Ureter (tissue), 1 donor: ENCODE data around the gene ITGB8. TPM values are rescaled to one million over a fixed set of nuclear protein-coding genes. Genes with fewer than 3 reads are reported as not detected.
"Not testable (repeated sequence)": the region's sequence is repeated elsewhere in the genome, so short reads cannot be mapped to it uniquely, and the experiment has no call there.

ENCODE experiments used
- DNase-seq: peaks from one replicate; pipeline ENCODE4 v3.0.0-alpha.2; 2020; ENCODE audit warnings: low spot score
- total RNA-seq: library from RNA; stranded (reverse); gene quantifications from one replicate; pipeline ENCODE4 v1.2.4, GENCODE V29; 2023
- donor health status: DM: yes; HTN: yes; CAD: no.

ITGB8 gene
- 48.5 TPM for total RNA-seq

- peak; percentile 83 for DNase-seq
These were observed at the start of gene ITGB8 for GRCh38 chr7:20330239-20330927. Gene ITGB8, plus strand, starts transcription at chr7:20330900. Its CDS starts 907 bp downstream, at chr7:20331807.

- no peak for DNase-seq
These were observed 47.7 kb upstream of the ITGB8 start for GRCh38 chr7:20282959-20283358.

- DNase-seq: no peak
These were observed 47.3 kb upstream of the ITGB8 start for GRCh38 chr7:20283385-20283784.

DNA sequence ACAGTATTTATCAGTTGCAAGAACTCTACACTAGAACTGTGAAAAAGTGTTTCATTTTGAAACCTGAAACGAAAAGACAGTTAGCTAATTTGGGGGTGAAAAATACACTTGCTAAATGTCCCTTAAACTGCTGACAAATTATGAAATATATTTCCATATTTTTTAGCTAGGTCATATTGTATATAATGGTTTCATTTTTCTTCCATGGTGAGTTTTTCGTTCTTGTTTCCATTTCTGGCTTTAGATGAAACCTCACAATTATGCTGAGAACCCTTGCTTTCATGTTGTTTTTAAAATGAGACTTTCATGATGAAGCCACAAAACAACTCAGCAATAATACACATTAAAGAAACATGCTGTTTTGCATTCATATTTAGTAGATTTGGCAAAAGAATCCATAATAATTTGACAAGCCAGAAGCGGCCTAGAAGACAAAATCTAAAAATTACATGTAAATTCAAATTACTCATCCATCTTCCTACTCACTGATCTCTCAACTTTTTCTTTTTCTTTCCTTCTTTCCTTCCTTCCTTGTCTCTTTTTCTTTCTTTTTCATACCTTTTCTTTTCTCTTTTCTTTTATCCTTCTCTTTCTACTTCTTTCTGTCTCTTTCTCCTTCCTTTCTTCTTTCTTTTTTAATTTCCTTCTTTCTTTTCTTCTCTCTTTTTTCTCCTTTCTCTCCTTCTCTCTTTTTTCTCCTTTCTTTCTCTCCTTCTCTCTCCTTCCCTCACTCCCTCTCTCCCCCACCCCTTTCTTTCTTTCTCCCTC is 46.5 kb upstream of the ITGB8 start:
- no peak for DNase-seq

GRCh38 chr7:20284771-20285143 is 45.9 kb upstream of the ITGB8 start:
- no peak for DNase-seq

- DNase-seq: no peak
These were observed 43.4 kb upstream of the ITGB8 start for GRCh38 chr7:20287317-20287716.

DNA sequence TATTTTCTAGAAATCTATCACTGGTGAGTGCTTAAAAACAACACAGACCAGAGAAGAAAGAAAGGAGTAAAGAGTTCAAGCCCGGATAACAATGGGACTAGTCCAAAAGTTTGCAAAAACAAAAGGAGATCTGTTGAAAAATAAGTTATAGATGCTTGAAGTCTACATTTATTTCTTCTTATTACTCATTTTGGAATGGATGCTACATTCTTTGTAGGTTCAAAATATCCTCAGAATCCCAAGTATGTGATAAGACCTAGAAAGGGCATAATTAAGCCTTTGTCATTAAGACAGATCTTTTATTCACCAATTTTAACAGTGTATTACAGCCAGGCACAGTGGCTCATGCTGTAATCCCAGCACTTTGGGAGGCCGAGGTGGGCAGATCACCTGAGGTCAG is 42.7 kb upstream of the ITGB8 start:
- no peak for DNase-seq

DNA sequence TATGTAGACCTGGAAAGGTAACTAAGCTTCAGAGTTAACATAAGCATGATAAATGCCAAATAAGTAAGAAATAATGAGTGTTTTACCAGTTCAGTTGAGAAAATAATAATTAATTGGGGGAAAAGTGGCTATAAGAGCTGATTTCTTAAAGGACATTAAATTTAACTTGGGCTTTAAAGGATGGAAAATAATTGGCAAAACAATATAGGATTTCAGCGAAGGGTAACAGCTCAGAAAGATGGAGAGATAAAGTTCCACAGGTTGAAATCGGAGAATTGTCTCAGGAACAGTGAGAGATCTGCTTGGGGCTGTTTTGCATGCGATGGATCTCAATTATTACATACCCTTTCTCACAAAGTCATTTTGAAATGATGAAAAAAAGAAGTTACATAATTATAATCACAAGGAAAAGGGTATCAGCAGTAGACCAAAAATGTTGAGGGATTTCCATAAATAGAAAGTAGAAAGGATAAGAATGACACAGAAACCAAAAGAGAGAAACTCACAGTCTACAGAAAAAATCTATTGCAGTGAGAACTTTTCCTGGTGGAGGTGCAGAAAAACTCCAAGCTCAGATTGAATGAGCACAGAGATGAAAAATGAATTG is 40.1 kb upstream of the ITGB8 start:
- DNase-seq: no peak

- DNase-seq: no peak
These were observed 37.4 kb upstream of the ITGB8 start for GRCh38 chr7:20293336-20293735.

DNA sequence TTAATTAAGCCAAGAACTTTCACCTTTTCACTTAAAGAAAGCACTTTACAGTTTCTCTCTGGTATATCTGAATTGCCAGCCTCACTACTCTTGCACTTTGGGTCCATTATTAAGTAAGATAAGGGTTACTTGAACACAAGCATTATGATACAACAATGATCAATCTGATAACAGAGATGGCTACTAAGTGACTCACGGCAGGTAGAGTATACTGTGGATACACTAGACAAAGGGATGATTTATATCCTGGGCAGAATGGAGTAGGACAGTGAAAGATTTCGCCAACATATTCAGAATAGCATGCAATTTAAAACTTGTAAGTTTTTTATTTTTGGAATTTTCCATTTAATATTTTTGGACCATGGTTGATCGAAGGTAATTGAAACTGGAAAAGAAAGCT is 34.3 kb upstream of the ITGB8 start:
- no peak for DNase-seq

DNA sequence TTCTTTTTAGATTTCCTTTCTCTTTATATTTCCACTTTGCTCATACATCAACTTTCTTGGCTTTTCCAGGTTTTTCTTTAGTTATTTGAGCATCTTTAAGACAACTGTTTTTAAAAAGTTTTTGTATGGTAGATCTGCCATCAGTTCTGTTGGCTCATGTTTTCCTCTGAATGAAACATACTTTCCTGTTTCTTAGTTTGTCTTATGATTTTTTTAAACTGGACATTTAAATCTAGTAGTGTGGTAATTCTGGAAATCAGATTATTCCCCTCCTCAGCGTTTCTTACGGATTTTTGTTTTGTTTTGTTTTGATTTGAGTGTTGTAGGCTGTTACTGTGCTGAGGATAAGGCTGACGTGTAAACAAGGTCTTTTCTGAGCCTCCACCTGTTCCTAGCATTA is 33.8 kb upstream of the ITGB8 start:
- DNase-seq: no peak

DNA sequence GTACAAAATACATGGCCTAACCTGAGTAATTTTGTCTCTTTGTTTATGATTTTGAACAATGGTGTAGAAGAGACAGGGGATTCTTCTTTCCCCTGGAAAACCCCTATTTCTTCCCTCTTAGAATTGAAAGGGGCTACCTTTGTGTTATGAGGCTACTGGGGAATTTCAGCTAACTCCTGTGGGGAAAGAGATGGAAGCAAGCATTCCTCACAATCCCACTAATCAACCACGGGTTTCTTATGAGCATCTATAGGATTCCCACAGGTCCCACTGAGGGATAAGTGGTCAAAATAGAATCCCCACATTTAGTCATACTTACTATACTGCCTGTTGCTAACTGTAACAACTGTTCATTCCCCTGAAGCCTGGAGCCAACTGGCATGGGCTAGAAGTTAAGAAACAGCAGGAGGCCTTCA is 32.2 kb upstream of the ITGB8 start:
- DNase-seq: no peak

DNA sequence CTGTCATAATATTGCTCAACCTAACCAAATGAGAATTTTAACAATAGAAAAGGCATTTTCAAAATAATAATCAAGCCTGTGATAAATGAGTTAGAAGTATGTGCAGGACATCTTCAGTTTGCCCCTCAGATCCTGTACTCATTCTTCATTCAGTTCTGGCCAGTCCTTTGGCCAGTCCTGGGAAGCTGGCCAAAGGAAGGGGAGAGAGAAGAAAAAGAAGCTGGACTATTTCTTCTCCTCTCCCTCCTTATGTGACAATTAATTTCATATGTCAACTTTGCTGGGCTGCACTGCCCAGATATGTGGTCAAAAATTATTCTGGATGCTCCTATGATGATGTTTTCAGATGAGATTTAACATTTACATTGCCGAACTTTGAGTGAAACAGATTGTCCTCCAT is 31.6 kb upstream of the ITGB8 start:
- no peak for DNase-seq

DNA sequence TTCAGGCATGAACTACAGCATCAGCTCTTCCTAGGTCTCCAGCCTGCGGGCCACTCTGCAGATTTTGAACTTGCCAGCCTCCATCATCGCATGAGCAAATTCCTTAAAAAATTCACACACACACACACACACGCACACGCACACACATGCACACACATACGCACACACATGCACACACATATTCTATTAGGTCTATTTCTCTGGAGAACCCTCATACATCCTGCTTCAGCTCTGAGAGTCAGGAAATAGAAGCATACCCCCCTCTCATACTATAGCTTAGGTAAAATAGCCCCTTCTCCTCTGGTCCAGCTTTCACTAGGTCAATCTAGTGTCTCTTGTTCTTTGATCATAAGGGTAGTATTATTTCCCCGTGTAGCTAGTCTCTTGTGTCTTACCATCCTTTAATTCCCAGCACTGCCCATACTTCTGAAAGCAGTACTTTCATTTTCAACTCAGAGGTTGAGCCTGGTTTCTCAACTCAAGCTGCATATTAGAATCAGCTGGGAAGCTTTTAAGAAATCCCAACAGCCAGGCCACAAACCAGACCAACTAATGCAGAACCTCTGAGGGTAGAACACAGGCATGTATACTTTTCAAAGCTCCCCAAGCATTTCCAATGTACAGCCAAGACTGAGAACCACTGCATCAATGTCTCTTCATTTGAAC is 30.9 kb upstream of the ITGB8 start:
- no peak for DNase-seq

- DNase-seq: no peak
These were observed 29.3 kb upstream of the ITGB8 start for GRCh38 chr7:20301311-20301939.

- not testable (repeated sequence) for DNase-seq
These were observed 28.4 kb upstream of the ITGB8 start for GRCh38 chr7:20302300-20302699.

- no peak for DNase-seq
These were observed 27.8 kb upstream of the ITGB8 start for GRCh38 chr7:20302891-20303290.

DNA sequence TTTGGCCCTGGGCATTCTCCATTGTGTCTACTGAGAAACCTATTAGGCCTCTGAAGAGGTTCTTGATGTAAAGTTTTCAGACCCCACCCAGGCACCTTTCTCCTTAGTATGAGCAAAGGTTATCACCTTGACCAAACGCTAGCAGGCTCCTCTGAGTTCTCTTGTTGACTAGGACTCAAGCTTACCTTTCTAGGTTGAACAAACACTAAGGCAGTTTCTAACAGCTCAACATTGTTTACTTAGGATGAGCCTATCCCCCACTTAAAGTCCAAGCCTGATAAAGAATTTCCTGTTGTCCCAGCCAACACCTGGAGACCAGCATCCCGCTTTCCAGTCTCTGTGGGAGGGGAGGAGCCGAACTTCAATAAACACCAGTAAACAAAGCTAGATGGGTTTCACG is 26.3 kb upstream of the ITGB8 start:
- no peak for DNase-seq

GRCh38 chr7:20305726-20306125 is 25.0 kb upstream of the ITGB8 start:
- DNase-seq: no peak

- no peak for DNase-seq
These were observed 24.3 kb upstream of the ITGB8 start for GRCh38 chr7:20306180-20306946.

DNA sequence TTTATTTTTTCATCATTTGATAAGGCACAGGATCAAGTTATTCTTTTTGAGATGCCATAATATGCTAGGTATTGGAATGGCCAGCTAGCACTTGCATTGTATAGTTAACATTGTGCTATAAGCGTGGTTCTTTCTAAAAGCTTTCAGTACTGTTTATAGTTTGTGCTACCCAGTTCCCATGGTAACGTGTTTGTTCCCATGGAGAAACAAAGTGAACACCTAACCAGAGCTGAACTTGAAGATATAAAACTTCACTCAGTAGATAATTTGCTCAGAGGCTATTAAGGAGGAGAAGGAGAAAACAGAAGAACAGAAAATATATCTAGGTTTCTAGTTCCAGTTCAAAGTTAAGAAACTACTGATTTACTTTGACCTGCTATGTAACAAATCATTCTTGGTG is 23.6 kb upstream of the ITGB8 start:
- no peak for DNase-seq
